Right lobe of liver (tissue), 6 donors: ENCODE measurements around the gene AFAP1L1. TPM values are rescaled to one million over a fixed set of nuclear protein-coding genes. Genes with fewer than 3 reads are reported as not detected.

Experiments used
- ATAC-seq, 4 donors: fragments of 200-7000 bp; cut with Tn5 transposase; one replicate each; pipeline ENCODE4 v1.9.1; 2020; ENCODE audit warnings: mild to moderate bottlenecking in 4 of 4, moderate library complexity in 4 of 4
- DNase-seq, 3 donors: peaks; one replicate each; pipeline ENCODE4 v3.0.0-alpha.2; 2020
- H3K27ac ChIP-seq, 3 donors: fragments of 200-600 bp; one replicate each; pipeline ENCODE4 v1.8.0; 2022
- H3K27me3 ChIP-seq, 2 donors: fragments of 200-600 bp; one replicate each; pipeline ENCODE4 v1.8.0; 2022
- H3K36me3 ChIP-seq, 4 donors: fragments of 200-600 bp; sonication (generic) in 1 of 4; one replicate each; pipeline versions ENCODE4 v1.5.1 to v1.8.0; 2017 to 2022; ENCODE audit warnings: control low read depth in 1 of 4
- H3K4me1 ChIP-seq, 4 donors: fragments of 200-600 bp; sonication (generic) in 1 of 4; one replicate each; pipeline versions ENCODE4 v1.5.1 to v1.8.0; 2017 to 2022; ENCODE audit warnings: control low read depth in 1 of 4
- H3K4me3 ChIP-seq, 3 donors: fragments of 200-600 bp; one replicate each; pipeline ENCODE4 v1.8.0; 2022
- H3K9me3 ChIP-seq, 4 donors: fragments of 200-600 bp; sonication (generic) in 1 of 4; one replicate each; pipeline versions ENCODE4 v1.5.1 to v1.8.0; 2017 to 2022; ENCODE audit warnings: control low read depth in 1 of 4
- CTCF ChIP-seq, 4 donors: fragments of 200-600 bp in 3 of 4; fragments of 450-650 bp in 1 of 4; IDR thresholded peaks; one replicate each; pipeline versions ENCODE4 v1.5.1 to v1.8.0; 2016 to 2022; ENCODE audit warnings: antibody characterized with exemption in 4 of 4, mild to moderate bottlenecking in 2 of 4
- POLR2A ChIP-seq: fragments of 450-650 bp; IDR thresholded peaks from one replicate; pipeline ENCODE4 v1.6.1; 2017; ENCODE audit warnings: antibody characterized with exemption, mild to moderate bottlenecking
- WGBS: methylation state at CpG from one replicate; pipeline ENCODE4 v1.1.6; 2018; ENCODE audit warnings: low coverage, low lambda C conversion rate; ENCODE audit not compliant: insufficient coverage; ENCODE audit errors: missing lambda C conversion rate; 5-methylcytosine and 5-hydroxymethylcytosine counted together
- intact Hi-C, 2 donors: fragments of 100-400 bp; cut with DNase I; formaldehyde crosslinking; loops; one replicate each; pipeline versions ENCODE4 v1.11.2 to v1.14.1; 2022
- total RNA-seq, 6 experiments: library from RNA; depleted of rRNA in 2 of 6; stranded (reverse); fragments of >200 nt in 2 of 6; fragmentation: NEBNext Ultra II Directional in 3 of 6; extraction: Animal tissue kit (Norgen Biotek cat#: 25700) in 3 of 6; gene quantifications; one replicate each; pipeline versions ENCODE4 v1.1.0 to v1.2.4, GENCODE V29; 2016 to 2023
- donor health status: DM: no; HTN: yes; CAD: no.
- donor health status: DM: no; HTN: no; CAD: no.
- donor health status: DM: no; HTN: no; CAD: no.
- donor health status: DM: no; HTN: yes; CAD: no.
- donor health status: DM: no; HTN: yes; CAD: no.

Gene AFAP1L1
- total RNA-seq, 6 experiments from 2014 or later: 3.1 to 6.6 (median 5.2) TPM

- intact Hi-C loops: no loop called here
Measured at GRCh38 chr5:149366169-149366729, 94.6 kb downstream of the AFAP1L1 start.

GRCh38 chr5:149367249-149367971 is 95.8 kb downstream of the AFAP1L1 start:
- H3K9me3 ChIP-seq: no peaks in the 10 kb centered on the region
- intact Hi-C loops: no loop called here
- no peaks in the 10 kb centered on the region for H3K36me3 ChIP-seq
- no peaks in the 10 kb centered on the region for H3K27me3 ChIP-seq
- no peak for TF ChIP-seq POLR2A
- peak; percentile 65 to 83 (median 80) for TF ChIP-seq CTCF (IDR thresholded peaks at IDR 0.05)
- 0% methylated on average over 3 of the region's 14 CpGs for WGBS
- no peak overlapping the region for H3K4me3 ChIP-seq
- no peaks in the 10 kb centered on the region for H3K4me1 ChIP-seq
- ATAC-seq: peak; percentile 86 to 94 (median 90)
- DNase-seq: peak in 2 of 3 donors; percentile 52 to 73
- H3K27ac ChIP-seq: no peak overlapping the region

More at GRCh38 chr5:149366169-149366729, 94.6 kb downstream of the AFAP1L1 start:
- Histone ChIP-seq H3K27ac (no peak overlapping the region), H3K4me1 (no peaks in the 10 kb centered on the region), H3K9me3 (no peaks in the 10 kb centered on the region), H3K36me3 (no peaks in the 10 kb centered on the region), H3K4me3 (no peak overlapping the region), H3K27me3 (no peaks in the 10 kb centered on the region)
- WGBS: 83% methylated on average over 1 of the region's 1 CpG
- TF ChIP-seq POLR2A (no peak), CTCF (IDR thresholded peaks at IDR 0.05) (no peak)
- no peak for ATAC-seq
- DNase-seq: no peak

DNA sequence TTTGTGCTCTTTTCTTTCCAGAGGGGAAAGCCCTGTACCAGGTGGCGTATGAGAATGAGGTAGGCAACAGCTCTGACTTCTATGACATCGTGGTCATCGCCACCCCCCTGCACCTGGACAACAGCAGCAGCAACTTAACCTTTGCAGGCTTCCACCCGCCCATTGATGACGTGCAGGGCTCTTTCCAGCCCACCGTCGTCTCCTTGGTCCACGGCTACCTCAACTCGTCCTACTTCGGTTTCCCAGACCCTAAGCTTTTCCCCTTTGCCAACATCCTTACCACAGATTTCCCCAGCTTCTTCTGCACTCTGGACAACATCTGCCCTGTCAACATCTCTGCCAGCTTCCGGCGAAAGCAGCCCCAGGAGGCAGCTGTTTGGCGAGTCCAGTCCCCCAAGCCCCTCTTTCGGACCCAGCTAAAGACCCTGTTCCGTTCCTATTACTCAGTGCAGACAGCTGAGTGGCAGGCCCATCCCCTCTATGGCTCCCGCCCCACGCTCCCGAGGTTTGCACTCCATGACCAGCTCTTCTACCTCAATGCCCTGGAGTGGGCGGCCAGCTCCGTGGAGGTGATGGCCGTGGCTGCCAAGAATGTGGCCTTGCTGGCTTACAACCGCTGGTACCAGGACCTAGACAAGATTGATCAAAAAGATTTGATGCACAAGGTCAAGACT is 96.5 kb downstream of the AFAP1L1 start:
- H3K4me3 ChIP-seq: no peak overlapping the region
- H3K4me1 ChIP-seq: no peaks in the 10 kb centered on the region
- 70% methylated on average over 19 of the region's 22 CpGs for WGBS
- no peaks in the 10 kb centered on the region for H3K27me3 ChIP-seq
- DNase-seq (no peak), ATAC-seq (no peak)
- intact Hi-C loops: no loop called here
- H3K9me3 ChIP-seq: no peaks in the 10 kb centered on the region
- H3K27ac ChIP-seq: no peak overlapping the region
- TF ChIP-seq POLR2A (no peak), CTCF (IDR thresholded peaks at IDR 0.05) (no peak)
- no peaks in the 10 kb centered on the region for H3K36me3 ChIP-seq

DNA sequence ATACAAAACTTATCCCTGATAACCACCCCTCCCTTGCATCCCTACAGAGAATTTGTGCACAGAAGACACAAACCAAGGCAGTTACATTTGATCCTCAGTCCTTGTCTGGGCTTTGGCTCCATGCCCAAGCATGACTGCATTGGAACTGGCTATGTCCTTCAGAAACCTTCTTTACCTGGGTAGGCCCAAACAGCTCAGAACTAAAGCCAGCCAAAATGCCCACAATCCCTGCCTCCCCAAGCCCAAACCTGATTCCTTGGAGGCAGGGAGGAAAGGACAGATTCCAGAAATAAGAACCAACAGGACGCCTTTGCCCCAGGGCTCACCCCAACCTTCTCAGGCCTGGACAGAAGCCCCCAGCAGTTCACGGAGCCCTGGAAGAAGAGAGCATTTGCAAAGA is 99.2 kb downstream of the AFAP1L1 start:
- 67% methylated on average over 2 of the region's 2 CpGs for WGBS
- H3K36me3 ChIP-seq: no peaks in the 10 kb centered on the region

More for the DNA sequence above, 99.2 kb downstream of the AFAP1L1 start:
- no peaks in the 10 kb centered on the region for H3K4me1 ChIP-seq
- H3K27me3 ChIP-seq: no peaks in the 10 kb centered on the region
- H3K27ac ChIP-seq: no peak overlapping the region
- TF ChIP-seq CTCF (IDR thresholded peaks at IDR 0.05) (no peak), POLR2A (no peak)
- ATAC-seq: no peak
- intact Hi-C loops: loop anchor here (5.0 kb wide), 1 partner anchor 54 kb away; no protein-coding TSS in a partner anchor
- H3K9me3 ChIP-seq: no peaks in the 10 kb centered on the region
- H3K4me3 ChIP-seq: no peak overlapping the region
- DNase-seq: no peak
